ENCODE measurements around the gene CPLX1.
"Not testable (repeated sequence)": the region's sequence is repeated elsewhere in the genome, so short reads cannot be mapped to it uniquely, and the experiment has no call there.

The CPLX1 gene

DNA sequence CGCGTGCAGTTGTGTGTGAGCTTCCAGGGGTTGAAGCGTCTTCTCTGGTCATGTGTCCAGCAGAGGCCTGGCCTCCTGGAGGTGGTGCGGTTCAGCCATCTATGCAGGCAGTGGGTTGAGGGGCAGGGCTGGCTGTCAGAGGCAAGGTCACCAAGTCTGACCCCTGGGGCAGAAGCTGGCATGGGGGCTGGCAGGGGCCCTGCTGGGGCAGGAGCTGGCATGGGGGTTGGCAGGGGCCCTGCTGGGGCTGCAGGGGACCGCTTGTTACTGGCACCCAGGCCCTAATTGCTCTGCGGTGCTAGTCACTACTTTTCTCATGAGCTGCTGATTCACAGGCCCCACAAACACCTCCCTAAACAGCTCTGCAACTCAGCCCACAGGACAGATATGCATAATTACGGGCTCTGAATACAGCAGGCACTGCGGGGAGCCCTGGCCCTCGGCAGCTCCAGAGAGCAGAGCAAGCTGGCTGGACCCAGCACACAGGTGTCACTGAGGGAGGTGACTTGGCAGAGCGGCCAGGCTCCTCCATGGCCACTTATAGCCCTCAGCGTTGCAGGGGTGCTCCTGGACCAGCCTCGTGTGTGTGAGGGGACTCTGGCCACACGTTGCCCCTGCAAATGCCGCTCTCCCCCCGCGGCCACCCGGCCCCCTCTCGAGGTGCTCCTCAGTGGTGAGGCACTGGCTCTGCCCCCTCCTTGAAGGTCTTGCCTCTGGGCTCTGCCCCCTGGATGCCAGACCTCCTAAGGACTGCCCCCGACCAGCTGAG is 32.7 kb downstream of the CPLX1 start:
- DNase-seq (ENCODE audit: low spot score), result no peak

DNA sequence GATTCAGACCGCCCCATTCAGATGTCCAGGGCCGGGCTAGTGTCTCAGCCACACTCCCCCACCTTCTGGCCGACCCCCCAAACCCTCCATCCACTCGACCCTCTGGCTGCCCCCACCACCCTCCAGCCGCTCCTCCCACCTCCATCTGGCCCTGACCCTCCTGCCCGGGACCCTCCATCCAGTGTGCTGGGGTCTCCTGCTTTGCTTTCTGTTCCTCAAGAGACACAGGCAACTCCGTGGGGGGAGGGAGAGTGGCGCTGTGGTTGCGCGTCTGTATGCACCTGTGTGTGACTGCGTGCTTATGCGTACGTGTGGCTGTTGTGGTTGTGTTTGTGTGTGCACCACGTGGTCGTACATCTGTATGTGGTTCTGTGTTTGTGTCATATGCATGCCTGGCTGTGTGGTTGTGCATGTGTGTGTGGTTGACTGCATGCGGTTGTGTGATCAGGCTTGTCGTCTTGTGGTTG is 33.3 kb downstream of the CPLX1 start:
- DNase-seq (ENCODE audit: low spot score), result no peak

DNA sequence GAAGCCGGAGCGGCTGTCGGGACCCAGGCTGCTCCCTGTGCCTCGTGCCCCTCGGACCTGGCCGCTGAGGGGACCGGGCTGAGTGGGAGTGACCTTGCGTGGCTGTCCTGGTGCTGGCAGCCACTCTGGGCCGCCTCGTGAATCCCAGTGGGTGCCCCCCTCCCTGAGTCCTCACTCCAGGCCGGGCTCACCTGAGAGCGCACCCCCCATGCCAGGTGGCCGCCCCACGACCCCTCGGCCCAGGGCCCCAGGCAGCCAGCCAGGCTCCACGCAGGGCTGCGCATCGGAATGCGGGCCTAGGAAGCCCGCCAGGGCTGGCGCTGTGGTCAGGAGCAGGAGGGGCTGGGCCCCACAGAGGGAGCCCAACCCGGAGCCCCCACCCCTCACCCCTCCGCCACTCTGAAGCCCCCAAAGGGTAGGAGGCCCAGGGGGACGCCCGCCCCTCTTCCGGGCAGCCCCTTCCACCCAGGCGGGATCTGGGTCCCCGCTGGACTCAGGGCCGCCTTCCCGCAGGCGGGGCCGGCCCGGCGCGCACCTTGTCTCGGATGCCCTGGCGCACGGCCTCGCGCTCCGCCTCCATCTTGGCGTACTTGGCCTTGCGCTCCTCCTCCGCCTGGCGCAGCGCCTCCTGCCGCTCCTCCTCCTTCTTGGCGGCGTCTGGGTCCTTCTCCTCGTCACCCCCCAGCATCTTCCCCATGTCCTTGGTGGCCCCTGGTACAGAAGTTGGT is 33.9 kb downstream of the CPLX1 start:
- DNase-seq (ENCODE audit: low spot score), result no peak

DNA sequence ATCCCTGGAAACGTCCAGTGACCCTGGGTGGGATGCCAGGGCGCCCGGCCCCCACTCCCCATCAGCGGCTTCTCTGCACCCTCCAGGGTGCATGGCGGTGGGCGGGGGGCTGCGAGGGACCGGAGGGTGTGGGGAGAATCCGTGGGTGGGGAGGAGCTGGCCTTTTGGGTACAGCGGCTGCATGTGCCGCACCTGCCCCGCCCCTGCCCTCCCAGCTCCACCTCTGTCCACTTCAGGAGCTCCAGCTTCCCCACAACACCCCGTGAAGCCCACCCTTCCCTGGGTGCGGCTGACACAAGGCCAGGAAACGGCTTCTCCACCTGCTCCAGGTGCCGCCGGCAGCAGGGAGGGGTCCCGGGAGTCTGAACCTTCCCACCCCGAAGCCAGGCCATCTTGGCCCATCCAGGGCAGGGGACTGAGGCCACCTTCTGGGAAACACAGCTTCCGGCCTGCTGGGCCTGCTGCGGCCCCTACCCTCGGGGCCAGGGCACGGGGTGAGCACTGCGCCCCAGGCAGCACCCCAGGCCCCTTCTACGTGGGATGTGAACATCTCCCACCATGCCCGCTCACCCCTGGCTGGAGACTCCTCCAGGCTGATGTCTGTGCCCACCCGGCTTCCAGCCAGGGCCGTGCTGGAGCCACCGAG is 34.6 kb downstream of the CPLX1 start:
- DNase-seq (ENCODE audit: low spot score), result no peak

DNA sequence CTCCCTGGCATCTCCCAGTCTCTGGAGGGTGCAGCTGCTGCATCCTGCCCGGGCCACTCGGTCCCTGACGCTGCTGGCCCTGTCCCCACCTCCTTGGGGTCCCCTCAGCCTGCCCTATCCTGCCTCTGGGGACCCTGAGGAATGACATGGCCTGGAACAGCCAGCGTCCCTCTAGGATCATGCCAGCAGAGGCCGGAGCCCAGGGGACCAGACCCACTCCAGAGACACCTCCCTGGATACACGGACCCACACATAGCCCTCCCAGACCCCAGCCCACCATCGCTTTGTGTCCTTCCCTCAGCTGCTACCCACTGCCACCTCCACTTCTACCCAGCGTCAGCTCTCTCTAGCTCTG is 35.5 kb downstream of the CPLX1 start:
- DNase-seq (ENCODE audit: low spot score), result no peak

DNA sequence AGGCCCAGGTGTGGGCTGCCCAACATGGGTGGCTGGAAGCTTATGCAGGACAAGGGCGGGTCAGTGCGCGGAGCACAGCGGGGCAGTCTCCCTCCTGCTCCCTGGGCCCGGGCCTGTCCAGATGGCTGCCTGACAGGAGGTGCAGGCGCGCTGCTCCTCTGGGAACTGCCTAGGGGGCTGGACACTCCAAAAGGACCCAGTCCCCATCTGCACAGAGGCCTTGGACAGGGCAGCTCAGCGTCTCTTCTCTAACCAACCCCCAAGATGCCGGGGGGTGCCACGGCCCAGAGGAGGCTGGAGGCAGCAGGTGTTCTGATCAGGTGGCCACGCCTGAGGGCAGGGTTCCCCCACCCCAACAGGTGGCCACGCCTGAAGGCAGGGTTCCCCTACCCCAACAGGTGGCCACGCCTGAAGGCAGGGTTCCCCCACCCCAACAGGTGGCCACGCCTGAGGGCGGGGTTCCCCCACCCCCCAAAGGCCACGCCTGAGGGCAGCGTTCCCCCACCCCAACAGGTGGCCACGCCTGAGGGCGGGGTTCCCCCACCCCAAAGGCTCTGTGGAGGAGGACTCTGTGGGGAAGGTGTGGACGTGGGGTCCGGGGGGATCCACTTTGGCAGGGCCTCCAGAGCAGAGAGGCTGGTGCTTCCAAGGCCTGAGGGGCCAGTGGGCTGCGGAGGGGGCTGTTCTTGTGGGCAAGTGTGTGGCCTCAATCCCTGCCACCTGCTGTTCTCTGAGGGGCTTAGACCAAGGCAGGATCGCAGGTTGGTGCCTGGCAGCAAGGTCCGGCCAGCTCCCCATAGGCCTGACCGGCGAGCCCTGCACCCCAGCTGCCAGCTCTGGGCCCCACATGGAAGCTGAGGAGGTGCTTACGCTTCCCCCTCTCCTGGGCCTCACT is 36.1 kb downstream of the CPLX1 start:
- DNase-seq (ENCODE audit: low spot score), result no peak

DNA sequence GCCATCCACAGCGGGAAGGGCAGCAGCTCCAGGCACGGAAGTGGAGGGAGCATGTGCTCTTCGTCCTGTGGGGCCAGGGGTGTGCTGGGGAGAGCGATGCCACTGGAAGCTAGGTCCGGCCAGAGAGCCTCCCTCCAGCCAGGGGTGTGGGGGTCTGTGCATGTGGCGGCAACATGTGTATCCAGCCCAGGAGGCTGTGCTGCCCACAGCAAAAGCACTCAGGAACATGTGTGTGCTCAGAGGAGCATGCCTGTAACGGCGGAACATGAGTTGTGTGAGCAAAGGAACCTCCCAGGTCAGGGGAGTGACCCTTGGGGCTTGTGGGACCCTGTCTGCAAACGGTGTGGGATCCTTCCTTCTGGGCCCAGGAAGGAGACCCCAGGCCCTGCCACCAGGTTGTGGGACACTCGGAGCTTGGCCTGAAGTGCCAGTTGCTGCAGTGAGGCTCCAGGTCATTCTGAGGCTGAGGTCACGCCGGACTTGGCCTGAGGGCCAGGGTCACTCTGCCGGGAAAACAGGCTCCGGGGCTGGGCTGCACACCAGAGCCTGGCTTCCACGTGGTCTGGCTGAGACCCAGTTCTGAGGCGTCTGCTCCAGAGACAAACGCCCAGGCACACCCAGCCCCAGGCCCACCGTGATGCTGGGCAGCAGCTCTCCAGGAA is 37.2 kb downstream of the CPLX1 start:
- DNase-seq (ENCODE audit: low spot score), result no peak

DNA sequence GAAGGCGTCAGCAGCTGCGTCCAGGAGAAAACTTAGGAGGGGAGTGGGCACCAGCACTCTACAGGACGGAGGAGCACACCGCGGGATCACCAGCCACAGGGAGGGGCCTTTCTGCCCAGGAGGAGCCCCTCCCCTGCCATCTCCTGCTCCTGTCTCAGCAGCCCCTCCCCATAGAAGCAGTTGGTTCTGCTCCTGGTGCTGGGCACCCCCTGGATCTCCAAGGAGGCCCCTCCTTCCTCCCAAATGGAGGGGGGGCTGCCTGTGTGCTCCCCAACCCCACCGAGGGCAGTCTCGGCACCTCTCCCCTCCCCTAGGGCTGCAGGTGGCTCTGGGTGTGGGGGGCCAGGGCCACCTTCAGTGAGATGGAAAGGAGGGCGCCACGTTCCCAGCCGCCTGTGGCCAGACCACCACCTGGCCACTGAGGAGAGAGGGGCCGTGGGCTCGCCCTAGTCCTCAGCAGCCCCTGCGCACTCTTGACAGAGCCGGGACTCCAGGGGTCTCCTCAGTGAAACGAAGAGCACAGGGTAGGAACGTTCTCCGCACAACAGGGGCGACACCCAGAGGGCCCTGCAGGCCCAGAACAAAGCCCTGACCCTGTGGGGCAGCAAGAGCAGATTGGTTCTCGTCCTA is 37.8 kb downstream of the CPLX1 start:
- no peak for DNase-seq (ENCODE audit: low spot score)

DNA sequence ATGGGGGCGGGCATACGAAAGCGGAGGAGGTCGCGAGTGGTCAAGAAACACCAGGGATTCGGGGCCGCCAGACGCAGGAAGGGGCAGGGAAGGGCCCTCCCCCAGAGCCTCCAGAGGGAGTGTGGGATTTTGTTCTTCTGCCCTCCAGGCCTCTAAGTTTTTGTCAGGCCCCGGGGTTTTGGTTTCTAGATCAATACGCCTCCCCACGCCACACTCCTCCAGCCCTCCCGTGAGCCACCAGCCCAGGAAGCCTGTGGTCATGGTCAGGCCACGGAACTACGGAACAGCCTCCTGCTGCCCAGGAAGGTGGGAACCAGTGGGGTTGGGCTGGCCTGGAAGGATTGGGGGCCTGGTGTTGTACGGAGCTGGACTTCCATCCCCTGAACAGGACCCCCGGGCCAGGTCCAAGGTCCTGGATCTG is 38.4 kb downstream of the CPLX1 start:
- no peak for DNase-seq (ENCODE audit: low spot score)

DNA sequence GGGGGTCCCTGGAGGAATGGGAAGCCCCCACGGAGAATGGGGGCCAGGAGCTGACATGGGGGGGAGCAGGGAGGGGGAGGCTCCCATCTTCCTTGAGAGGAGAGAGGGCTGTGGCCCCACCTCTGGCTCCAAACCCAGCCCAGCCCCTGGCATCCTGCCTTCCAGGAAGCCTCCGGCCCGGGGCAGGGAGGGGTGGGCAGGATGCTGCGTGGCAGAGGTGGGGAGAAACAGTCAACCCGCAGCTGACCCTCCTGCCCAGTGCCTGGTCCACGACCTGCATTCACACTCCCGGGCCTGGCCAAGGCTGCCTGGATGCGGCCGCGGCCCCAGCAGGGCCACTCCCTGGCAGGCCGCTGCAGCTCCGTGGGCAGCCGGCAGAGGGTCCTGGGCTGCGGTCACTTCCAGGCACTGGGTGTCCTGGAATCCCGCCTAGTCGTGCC is 39.0 kb downstream of the CPLX1 start:
- no peak for DNase-seq (ENCODE audit: low spot score)

DNA sequence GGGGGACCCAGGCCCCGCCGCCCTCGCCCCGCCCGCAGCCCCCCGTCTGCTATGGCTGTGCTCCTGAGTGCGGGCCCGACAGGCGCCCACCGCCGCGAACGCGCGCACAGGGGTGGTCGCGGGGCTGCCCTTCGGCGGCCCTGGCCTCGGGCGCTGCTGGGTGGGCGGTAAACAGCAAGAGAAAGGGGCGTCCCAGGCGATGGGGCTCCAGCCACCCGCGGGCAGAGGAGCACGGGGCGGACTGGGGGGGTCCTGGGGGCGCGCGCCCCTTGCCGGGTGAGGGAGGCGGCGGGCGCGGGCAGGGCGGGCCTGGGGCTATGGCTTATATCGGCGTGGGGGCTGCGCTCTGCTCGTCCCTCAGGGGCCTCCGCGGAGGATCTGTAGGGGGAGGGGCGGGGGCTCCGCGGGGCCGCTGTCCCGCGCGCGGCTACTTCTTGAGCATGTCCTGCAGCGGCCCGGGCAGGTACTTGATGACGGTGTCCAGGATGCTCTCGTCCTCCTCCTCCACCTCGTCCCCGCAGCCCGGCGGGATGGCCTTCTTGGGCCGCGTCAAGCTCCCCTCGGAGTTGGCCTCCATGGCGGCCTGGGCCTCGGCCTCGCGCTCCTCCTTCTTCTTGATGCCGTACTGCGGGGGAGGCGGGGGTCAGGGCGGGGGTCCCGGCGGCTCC is 39.7 kb downstream of the CPLX1 start:
- DNase-seq (ENCODE audit: low spot score), result no peak

DNA sequence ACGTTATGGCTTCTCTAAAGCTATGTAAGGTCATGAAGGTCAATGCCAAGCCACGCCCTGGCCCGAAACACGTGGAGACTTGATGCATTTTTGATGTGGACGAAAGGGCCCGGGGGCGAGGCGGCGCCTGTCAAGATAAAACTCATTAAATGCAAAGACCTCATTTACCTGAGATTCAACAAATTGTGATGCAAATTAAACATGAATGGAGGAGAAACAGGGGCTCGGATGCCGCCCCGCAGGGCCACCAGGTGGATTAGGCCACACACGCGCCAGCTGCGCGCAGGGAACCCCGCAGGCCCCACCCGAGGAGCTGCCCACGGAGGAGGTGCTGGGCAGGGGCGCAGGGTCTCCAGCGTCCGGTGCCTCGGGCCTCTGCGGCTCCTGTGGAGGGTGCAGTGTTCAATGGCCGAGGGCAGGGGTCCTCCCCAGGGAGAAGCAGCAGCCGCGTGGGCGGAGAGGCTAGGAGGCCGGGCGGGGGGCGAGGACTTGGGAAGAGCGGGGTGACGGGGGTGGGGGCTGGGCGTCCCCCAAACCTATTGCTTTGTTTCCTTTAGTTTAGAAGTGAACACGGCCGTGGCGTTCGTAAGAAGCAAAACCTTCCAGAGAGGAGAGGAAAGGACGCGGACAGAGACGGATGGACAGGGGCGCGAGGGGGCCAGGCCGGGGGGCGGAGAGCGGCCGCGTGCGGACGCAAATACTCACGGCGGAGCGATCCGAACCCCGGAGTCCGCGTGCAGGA is 40.4 kb downstream of the CPLX1 start:
- no peak for DNase-seq (ENCODE audit: low spot score)

DNA sequence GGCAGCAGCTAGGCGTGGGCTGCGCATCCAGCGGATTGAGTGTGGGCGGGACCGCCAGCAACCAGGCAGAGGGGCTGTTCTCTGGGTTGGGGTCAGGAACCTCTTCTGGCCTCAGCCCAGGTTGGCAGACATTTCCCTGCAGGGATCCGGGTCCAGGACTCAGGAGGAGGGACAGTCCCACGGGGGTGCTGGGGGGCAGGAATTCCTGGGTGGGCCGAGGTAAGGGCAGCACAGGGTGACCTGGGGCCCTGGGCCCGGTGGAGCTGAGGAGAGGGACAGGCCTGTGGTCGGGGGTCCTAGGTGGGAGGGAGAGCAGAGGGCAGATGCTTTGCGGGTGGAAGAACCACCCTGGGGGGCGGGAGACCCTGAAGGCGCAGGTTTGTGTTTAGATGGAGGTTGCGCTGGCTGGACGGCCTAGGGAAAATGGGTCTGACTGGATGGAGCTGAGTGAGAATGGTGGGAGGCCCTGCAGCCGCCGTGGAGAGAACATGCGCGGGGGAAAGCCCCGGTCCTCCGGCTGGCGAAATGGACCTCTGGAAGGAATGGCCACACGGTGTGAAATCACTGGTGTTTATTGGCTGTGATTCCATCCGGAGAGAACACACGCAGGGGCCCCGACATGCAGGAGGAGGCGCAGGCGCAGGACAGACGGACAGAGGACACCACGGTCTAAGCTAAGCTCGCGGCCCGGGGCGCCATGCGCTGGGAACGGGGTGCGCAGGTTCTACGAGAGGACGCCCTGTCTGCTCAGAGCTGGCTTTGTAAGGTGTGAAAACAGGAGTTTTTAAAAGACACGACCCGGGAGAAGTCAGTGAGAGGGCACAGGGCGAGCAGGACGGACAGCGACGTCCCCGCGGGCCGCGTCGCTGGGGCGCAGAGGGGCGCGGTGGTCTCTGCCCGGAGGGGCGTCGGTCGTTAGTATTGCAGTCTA is 41.3 kb downstream of the CPLX1 start:
- DNase-seq (ENCODE audit: low spot score), result no peak

DNA sequence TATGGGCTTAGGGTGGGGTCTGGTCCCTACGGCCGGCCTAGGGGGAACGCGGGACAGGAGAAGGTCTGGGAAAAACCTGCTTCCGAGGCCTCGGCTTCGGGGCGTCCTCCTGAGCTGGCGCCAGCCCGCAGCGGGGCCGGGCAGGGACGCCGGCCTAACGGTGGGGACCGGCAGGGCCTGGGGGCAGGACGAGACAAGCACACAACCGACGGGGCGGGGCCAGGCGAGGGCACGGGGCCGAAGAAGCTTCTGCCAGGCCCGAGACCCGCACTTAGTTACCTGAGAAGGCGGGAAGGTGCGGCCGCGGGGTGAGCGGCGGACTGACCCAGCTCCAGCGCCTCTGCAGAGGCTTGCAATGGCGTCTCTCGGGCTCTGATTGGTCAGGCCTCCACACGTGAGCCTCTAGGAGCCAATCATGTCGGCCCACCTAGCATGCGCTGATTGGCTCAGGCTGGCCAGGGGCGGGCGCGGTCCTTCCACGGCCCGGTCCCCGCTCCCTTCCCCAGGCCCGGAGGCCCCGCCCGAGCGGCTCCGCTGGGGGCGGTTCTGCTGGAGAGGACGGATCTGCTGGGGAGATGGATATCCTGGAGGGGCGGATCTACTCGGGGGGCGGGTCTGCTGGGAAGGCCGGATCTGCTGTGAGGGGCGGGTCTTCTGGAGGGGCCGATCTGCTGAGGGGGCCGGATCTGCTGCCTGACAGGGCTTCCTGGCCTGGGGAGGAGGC is 44.3 kb downstream of the CPLX1 start:
- peak; percentile 97 for DNase-seq (ENCODE audit: low spot score)

DNA sequence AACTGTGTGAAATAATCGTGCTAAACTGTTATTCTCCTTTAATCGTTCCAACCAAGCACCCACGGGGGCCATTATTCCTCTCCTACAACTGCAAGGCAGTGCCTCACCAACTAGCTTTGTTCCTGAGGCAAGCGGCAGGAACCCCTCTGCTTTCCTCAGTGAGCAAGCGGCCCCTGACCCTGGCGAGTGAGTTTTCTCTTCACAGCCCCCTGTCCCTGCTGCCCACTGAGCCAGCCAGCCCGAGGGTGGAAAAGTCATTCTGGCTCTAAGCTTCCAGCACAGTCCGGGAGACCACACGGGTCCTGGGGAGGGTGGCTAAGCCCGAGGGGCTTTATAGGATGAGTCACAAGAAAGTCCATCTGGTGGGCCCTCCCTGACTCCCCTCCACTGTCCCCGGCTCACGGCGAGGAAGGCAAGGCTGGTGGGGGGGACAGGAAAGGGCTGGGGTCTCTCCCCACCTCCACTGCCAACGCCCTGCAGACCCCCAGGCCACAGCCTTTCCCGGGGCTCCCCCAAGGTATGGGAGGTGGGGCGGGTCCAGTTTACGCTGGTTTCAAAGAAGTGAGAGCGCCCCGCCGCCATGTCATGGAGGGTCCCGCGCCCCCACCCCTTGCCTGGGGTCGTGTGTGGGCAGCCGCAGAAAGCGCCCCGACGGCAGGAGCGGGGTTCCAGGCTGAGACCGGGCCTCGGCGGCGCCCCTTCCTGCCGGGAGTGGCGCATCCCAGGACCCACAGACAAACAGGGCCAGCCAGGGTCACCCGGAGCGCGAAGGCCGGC is 45.0 kb downstream of the CPLX1 start:
- DNase-seq (ENCODE audit: low spot score), result no peak

DNA sequence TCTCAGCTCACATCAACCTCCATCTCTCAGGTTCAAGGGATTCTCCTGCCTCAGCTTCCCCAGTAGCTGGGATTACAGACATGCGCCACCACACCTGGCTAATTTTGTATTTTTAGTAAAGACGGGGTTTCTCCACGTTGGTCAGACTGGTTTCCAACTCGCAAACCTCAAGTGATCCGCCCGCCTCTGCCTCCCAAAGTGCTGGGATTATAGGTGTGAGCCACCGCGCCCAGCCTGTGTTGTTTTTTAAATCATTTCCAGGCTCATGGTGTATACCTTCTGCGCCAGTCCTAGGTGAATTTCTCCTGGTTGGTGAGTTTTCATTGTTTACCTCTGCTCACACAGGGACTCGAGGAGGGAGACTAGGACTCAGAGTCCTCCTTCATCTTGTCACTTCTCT is 45.7 kb downstream of the CPLX1 start:
- DNase-seq (ENCODE audit: low spot score), result not testable (repeated sequence)

DNA sequence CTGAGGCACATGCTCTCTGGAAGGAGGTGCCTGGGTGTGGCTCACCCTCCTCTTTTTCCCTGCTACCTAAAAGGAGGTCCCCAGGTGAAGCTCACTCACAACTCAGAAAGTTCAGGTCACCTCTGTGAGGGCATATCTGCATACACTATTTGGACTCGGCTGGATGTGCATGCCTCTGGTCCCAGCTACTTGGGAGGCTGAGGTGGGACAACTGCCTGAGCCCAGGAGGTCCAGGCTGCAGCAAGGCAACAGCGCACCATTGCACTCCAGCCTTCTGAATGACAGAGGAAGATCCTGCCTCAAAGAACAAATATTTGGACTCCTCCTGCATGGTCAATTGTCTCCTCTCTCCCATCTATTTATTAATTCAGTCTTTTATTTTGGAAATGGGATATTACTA is 46.4 kb downstream of the CPLX1 start:
- no peak for DNase-seq (ENCODE audit: low spot score)
